IPS-NIHi7 (cell line): ENCODE results near the gene TMEM45A.
"Not testable (repeated sequence)": the region's sequence is repeated elsewhere in the genome, so short reads cannot be mapped to it uniquely, and the experiment has no call there.

Source experiments
- DNase-seq: peaks from one replicate; pipeline ENCODE4 v3.0.0; 2012; ENCODE audit warnings: mixed read lengths; ENCODE audit errors: extremely low spot score

Gene TMEM45A

GRCh38 chr3:100492059-100493006 is at the start of gene TMEM45A:
TMEM45A (plus strand) TSS chr3:100492619; CDS start chr3:100555212, 62,593 bp downstream.
- peak; percentile 100 for DNase-seq

DNA sequence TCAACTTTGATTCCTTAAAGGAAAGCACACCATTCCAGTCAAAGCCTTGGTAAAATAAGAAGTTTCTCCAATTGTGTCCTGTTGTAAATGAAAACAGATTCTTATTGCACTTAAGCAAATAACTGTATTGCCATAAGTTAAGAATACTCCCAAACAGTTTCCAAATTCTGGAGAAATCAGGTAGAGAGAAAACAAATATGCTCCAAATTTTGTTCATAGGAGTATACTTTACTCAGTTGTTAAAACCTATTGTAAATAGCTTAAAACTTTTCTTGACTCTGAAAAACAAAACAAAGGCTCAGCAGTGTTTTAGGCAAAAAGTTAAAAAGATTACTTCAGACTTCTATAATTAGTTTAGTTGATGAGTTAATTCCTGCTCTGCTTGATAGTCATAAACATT is 48.7 kb upstream of the TMEM45A start:
- no peak for DNase-seq

- not testable (repeated sequence) for DNase-seq
These were observed 45.4 kb upstream of the TMEM45A start for GRCh38 chr3:100447067-100447466.

DNA sequence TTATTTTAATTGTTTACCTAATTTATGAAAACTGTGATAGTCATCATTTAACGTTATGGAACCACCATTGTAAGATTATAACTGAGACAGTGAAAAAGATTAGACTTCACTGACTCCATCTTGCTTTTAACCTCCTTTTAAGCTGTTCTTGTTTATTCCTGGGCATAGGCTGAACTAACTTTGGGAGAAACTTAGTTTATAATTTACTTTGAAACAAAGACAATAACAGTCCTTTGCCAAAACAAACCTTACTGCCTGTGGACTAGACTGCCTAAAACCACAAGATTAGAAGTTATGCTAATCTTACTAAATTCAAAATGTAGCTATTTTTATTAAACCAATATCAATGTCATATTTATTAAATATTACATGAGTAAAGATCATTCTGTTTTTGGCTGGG is 44.3 kb upstream of the TMEM45A start:
- DNase-seq: no peak

DNA sequence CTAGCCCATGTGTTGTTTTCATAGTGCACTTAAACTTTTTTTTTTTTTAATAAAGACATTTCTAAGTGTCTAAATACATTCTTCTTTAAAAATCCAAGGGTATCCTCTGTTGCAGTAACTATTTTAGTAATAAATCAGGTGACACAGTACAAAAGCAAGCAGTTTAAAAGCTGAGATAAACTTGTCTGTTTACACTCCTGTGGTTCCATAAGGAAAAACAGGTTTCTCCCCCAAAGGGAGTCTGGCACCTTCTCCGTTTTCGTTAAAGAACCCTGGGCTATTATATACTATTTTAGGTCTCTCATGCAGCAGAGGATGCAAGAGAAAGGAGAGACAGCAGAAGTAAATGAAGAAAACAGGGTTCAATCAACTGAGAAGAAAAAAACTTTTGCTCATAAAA is 43.2 kb upstream of the TMEM45A start:
- DNase-seq: no peak

- DNase-seq: no peak
These were observed 37.7 kb upstream of the TMEM45A start for GRCh38 chr3:100454677-100455076.

DNA sequence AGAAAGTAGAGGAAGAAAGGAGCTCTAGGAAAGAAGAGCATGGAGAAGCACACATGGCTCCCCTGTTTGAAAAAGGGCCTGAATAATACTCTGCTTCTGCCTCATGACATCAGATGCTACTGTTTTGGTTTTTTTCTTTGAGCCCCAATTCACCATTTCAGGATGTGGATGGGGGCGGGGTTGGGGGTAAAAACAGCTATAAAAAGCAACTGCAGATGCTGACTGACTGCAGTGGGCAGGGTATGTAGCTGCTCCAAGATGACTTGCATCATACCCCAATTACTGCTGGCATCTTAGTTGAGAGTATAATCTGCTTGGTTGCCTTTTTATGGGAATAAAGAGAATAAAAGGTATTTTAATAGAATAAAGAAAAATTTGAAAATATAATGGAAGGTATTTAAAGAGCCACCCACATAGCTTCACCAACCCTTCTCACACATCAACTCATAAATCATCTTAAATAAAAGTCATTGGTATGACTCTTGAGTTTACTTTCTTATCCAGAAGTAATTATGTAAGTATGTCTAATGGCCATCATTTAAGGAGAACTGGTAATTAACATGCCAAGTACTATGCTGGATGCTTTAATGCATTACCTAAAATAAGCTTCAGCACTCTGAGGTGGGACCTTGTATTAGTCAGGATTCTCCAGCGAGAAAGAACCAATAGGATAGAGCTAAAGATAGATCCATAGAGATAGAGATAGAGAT is 36.4 kb upstream of the TMEM45A start:
- DNase-seq: no peak

- no peak for DNase-seq
These were observed 35.7 kb upstream of the TMEM45A start for GRCh38 chr3:100456745-100457144.

DNA sequence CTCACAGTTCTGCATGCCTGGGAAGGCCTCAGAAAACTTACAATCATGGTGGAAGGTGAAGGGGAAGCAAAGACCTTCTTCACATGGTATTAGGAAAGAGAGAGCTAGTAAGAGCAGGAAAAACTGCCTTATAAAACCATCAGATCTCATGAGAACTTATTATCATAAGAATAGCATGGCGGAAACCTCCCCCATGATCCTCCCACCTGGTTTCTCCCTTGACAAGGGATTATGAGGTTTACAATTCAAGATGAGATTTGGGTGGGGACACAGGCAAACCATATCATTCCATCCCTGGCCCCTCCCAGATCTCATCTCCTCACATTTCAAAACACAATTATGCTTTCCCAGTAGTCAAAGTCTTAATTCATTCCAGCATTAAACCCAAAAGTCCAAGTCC is 34.6 kb upstream of the TMEM45A start:
- no peak for DNase-seq

DNA sequence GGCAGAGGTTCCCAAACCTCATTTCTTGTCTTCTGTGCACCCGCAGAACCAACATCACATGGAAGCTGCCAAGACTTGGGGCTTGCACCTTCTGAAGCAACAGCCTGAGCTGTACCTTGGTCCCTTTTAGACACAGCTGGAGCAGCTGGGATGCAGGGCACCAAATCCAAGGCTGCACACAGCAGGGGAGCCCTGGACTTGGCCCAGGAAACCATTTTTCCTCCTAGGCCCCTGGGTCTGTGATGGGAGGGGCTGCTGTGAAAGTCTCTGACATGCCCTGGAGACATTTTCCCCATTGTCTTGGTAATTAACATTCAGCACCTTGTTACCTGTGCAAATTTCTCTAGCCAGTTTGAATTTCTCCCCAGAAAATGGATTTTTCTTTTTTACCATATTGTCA is 33.6 kb upstream of the TMEM45A start:
- no peak for DNase-seq

GRCh38 chr3:100463002-100463401 is 29.4 kb upstream of the TMEM45A start:
- DNase-seq: peak; percentile 69

GRCh38 chr3:100463646-100464155 is 28.7 kb upstream of the TMEM45A start:
- no peak for DNase-seq

GRCh38 chr3:100465892-100466777 is 26.3 kb upstream of the TMEM45A start:
- DNase-seq: no peak

GRCh38 chr3:100467133-100467532 is 25.3 kb upstream of the TMEM45A start:
- no peak for DNase-seq

DNA sequence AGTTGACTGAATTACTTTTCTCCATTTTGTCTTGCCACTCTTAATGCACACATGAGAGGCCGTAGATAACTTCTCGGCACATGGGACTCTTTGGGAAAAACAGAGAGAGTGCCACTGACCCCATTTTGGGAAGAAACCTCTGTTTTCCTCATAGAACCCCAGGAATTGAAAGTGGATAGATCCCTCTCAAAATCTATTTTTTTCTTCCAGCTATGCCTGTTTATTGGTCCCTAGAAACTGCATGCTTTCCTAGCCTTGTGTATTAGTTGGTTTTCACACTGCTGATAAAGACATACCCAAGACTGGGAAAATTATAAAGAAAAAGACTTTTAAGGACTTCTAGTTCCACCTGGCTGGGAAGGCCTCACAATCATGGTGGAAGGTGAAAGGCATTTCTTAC is 23.7 kb upstream of the TMEM45A start:
- no peak for DNase-seq

GRCh38 chr3:100470951-100471350 is 21.5 kb upstream of the TMEM45A start:
- DNase-seq: no peak

DNA sequence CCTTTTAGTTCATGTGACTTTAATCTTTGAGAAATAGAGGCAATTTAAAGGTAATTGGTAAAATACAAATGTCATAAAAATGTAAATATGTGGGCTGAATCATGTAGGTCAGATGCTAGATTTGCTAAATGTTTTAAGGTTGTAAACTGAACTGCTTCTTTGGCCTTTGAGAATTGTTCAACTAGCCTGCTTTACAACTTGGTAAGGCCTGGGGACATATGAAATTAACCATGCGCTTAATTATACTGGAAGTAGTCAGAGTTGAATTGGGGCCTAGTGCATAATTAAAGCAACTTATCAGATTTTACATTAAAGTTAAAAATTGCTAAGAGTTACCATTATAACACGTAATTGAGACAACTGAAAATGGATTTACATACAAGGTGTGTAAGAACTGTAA is 21.0 kb upstream of the TMEM45A start:
- no peak for DNase-seq

GRCh38 chr3:100477851-100478360 is 14.5 kb upstream of the TMEM45A start:
- not testable (repeated sequence) for DNase-seq

DNA sequence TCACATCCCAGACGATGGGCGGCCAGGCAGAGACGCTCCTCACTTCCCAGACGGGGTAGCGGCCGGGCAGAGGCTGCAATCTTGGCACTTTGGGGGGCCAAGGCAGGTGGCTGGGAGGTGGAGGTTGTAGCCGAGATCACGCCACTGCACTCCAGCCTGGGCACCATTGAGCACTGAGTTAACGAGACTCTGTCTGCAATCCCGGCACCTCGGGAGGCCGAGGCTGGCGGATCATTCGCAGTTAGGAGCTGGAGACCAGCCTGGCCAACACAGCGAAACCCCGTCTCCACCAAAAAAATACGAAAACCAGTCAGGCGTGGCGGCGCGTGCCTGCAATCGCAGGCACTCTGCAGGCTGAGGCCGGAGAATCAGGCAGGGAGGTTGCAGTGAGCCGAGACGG is 13.9 kb upstream of the TMEM45A start:
- not testable (repeated sequence) for DNase-seq

GRCh38 chr3:100480081-100480480 is 12.3 kb upstream of the TMEM45A start:
- DNase-seq: no peak

- no peak for DNase-seq
These were observed 10.2 kb upstream of the TMEM45A start for GRCh38 chr3:100482176-100482575.
